ENCODE data around the gene EGLN3. TPM values are rescaled to one million over a fixed set of nuclear protein-coding genes. Genes with fewer than 3 reads are reported as not detected.

Gene EGLN3
- 2.3 TPM for total RNA-seq

DNA sequence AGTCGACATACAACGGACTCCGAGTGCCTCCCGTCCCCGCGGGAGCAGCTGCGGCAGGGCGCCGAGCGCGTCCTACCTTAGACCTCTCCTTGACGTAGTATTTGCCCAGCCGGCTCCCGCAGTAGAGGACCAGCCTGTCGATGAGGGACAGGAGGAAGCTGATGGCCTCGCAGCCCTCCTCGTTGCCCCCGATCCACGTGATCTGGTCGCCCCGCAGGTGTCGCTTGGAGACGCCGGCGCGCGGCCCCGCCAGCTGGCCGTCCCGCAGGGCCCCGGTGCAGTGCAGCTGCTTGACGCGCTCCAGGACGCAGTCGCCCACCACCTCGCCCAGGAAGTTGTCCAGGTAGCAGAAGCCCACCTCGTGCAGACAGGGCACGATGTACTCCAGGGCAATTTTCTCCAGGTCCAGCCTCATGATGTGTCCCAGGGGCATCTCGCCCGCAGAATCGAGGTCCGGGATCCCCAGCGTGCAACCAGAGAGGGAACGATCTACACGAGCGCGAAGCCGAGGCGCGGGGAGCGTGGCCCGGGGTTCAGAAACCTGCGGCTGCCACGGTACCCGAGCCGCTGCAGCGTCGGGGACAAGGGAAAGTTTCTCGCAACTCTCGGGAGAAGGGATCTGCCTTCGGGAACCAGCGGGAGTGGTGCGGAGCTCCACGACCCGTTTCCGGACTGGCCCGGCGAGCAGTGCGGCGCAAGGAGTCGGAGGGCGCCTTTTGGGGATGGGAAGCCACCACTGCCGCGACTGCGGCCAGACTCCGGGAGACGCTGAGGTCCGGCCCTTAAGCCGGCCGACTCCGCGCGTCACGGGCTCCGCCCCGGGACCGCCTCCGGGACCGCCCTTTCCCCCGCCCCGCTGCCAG is at the start of gene EGLN3:
TSS of gene EGLN3 (minus strand) at position 755 of the 863 bp plus-strand sequence. CDS start at position 433, 322 bp downstream.
- H3K4me3 ChIP-seq (ENCODE audit: low read length) = peak within 1 kb of the TSS; percentile 36
- no peaks in the 10 kb centered on the region for H3K9me3 ChIP-seq (ENCODE audit: low read depth, low read length)
- H3K4me1 ChIP-seq (ENCODE audit: insufficient read depth, low read length) = peaks cover 20% of the 10 kb centered on the region
- peaks cover 52% of the 10 kb centered on the region for H3K27me3 ChIP-seq (ENCODE audit: insufficient read depth, low read length)

GRCh38 chr14:34000396-34000795 is 49.5 kb upstream of the EGLN3 start:
- no peaks in the 10 kb centered on the region for H3K4me1 ChIP-seq (ENCODE audit: insufficient read depth, low read length)
- no peaks in the 10 kb centered on the region for H3K27me3 ChIP-seq (ENCODE audit: insufficient read depth, low read length)
- H3K4me3 ChIP-seq (ENCODE audit: low read length) = no peak overlapping the region
- H3K9me3 ChIP-seq (ENCODE audit: low read depth, low read length) = no peaks in the 10 kb centered on the region

DNA sequence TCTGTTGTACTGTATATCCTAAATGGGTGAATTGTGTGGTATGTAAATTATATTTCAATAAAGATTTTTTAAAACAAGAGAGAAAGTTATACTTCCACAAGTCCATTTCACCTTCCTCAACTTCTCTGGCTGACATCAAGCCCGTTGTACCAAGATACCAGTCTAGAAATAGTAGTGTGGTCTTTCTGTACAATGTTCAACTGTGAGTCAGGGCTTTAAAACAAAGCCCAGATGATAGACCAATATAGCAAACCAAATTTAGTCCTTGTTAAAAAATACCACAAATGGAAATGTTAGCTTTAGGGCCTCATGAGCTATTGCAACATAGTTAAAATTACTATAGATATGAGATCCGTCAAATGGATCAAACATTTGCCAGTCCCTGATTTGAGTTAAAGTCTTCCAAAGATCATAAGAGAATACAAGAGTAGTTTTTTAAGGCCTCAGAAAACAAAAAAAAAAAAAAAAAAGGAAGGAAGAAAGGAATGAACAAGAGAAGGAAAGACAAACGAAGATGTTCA is 49.0 kb upstream of the EGLN3 start:
- Histone ChIP-seq H3K27me3 (ENCODE audit: insufficient read depth, low read length) (no peaks in the 10 kb centered on the region), H3K4me1 (ENCODE audit: insufficient read depth, low read length) (no peaks in the 10 kb centered on the region), H3K9me3 (ENCODE audit: low read depth, low read length) (no peaks in the 10 kb centered on the region), H3K4me3 (ENCODE audit: low read length) (no peak overlapping the region)

GRCh38 chr14:33997611-33998010 is 46.7 kb upstream of the EGLN3 start:
- no peaks in the 10 kb centered on the region for H3K4me1 ChIP-seq (ENCODE audit: insufficient read depth, low read length)
- no peaks in the 10 kb centered on the region for H3K9me3 ChIP-seq (ENCODE audit: low read depth, low read length)
- no peaks in the 10 kb centered on the region for H3K27me3 ChIP-seq (ENCODE audit: insufficient read depth, low read length)
- no peak overlapping the region for H3K4me3 ChIP-seq (ENCODE audit: low read length)

GRCh38 chr14:33996462-33996861 is 45.6 kb upstream of the EGLN3 start:
- H3K4me1 ChIP-seq (ENCODE audit: insufficient read depth, low read length) = no peaks in the 10 kb centered on the region
- no peaks in the 10 kb centered on the region for H3K27me3 ChIP-seq (ENCODE audit: insufficient read depth, low read length)
- no peak overlapping the region for H3K4me3 ChIP-seq (ENCODE audit: low read length)
- H3K9me3 ChIP-seq (ENCODE audit: low read depth, low read length) = no peaks in the 10 kb centered on the region

DNA sequence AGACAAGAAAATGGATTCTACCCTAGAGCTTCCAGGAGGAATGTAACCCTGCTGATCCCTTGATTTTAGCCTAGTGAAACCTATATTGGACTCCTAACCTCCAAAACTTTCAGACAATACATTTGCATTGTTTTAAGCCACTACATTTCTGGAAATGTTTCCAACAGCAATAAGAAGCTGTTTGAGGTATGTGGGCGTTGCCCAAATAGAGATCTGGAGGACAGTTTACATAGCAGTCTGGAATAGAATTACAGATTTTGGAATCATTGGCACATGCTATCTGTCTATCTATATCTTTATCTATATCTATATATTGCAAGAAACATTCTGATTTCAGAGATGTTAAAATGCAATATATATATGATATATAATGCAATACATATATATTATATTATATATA is 42.4 kb upstream of the EGLN3 start:
- Histone ChIP-seq H3K4me1 (ENCODE audit: insufficient read depth, low read length) (no peaks in the 10 kb centered on the region), H3K27me3 (ENCODE audit: insufficient read depth, low read length) (no peaks in the 10 kb centered on the region), H3K9me3 (ENCODE audit: low read depth, low read length) (no peaks in the 10 kb centered on the region), H3K4me3 (ENCODE audit: low read length) (no peak overlapping the region)

GRCh38 chr14:33992274-33993007 is 41.6 kb upstream of the EGLN3 start:
- Histone ChIP-seq H3K9me3 (ENCODE audit: low read depth, low read length) (no peaks in the 10 kb centered on the region), H3K4me3 (ENCODE audit: low read length) (no peak overlapping the region), H3K4me1 (ENCODE audit: insufficient read depth, low read length) (no peaks in the 10 kb centered on the region), H3K27me3 (ENCODE audit: insufficient read depth, low read length) (no peaks in the 10 kb centered on the region)

DNA sequence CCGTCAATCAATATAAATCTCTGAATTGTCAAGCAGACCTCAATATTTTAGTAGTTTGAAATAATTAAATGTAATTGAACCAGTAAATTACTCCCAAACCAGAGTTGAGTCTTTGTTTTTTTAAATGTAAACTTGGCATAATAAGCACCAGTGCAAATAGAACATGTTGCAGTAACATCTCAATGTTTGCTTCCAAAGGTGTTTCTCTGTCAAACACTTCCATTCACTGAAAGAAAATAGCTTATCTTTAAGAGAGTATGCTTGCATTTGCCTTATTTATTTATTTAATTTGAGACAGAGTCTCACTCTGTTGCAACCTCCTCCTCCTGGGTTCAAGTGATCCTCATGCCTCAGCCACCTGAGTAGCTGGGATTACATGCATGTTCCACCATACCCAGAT is 39.9 kb upstream of the EGLN3 start:
- H3K27me3 ChIP-seq (ENCODE audit: insufficient read depth, low read length) = no peaks in the 10 kb centered on the region
- H3K4me1 ChIP-seq (ENCODE audit: insufficient read depth, low read length) = no peaks in the 10 kb centered on the region
- no peaks in the 10 kb centered on the region for H3K9me3 ChIP-seq (ENCODE audit: low read depth, low read length)
- no peak overlapping the region for H3K4me3 ChIP-seq (ENCODE audit: low read length)

DNA sequence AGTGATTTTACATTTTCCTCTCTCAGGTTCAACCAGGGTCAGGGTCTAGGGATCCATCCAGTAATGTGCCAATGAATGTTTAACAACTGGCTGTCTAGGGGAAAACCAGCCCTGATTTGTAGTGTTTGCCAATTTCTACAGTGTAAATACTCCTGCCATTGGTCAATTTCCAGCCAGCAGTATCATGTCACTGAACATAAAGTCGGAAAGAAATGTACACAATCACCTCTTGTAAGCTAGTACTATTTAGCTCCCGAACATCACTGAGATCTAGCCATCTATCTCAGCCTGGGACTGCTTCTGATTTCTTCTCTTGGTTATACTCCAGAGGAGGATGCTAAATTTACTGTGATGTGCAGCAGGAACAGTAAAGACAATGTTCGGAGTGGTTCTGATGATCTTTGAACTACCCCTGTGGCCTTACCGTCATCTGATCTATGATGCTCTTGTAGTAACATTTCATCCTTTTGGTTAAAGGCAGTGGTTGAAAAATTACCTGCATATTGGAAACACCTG is 36.7 kb upstream of the EGLN3 start:
- Histone ChIP-seq H3K27me3 (ENCODE audit: insufficient read depth, low read length) (no peaks in the 10 kb centered on the region), H3K4me1 (ENCODE audit: insufficient read depth, low read length) (no peaks in the 10 kb centered on the region)

DNA sequence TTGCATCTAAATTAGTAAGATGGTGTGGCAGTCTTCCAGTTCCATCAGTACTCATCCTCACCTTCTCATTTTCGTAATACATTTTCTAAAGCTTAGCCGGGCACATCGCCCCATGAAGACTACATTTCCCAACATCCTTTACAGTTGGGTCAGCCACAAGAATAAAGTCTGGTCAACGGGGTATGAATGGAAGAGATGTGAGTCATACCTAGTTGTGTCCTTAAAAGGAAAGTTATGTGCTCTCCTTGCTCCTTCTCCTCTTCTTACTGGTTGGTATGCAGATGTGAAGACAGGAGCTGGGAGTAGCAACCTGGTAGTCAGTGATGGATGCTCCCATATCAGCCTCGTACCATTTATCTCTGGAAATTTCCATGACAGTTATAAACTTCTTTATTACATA is 35.9 kb upstream of the EGLN3 start:
- Histone ChIP-seq H3K4me3 (ENCODE audit: low read length) (no peak overlapping the region), H3K4me1 (ENCODE audit: insufficient read depth, low read length) (no peaks in the 10 kb centered on the region), H3K9me3 (ENCODE audit: low read depth, low read length) (no peaks in the 10 kb centered on the region), H3K27me3 (ENCODE audit: insufficient read depth, low read length) (no peaks in the 10 kb centered on the region)

More for the DNA sequence above, 36.7 kb upstream of the EGLN3 start:
- Histone ChIP-seq H3K4me3 (ENCODE audit: low read length) (no peak overlapping the region), H3K9me3 (ENCODE audit: low read depth, low read length) (no peaks in the 10 kb centered on the region)

- Histone ChIP-seq H3K4me3 (ENCODE audit: low read length) (no peak overlapping the region), H3K27me3 (ENCODE audit: insufficient read depth, low read length) (no peaks in the 10 kb centered on the region), H3K9me3 (ENCODE audit: low read depth, low read length) (no peaks in the 10 kb centered on the region), H3K4me1 (ENCODE audit: insufficient read depth, low read length) (no peaks in the 10 kb centered on the region)
Measured at GRCh38 chr14:33985242-33985641, 34.4 kb upstream of the EGLN3 start.

- H3K4me1 ChIP-seq (ENCODE audit: insufficient read depth, low read length) = no peaks in the 10 kb centered on the region
- H3K9me3 ChIP-seq (ENCODE audit: low read depth, low read length) = no peaks in the 10 kb centered on the region
- H3K27me3 ChIP-seq (ENCODE audit: insufficient read depth, low read length) = no peaks in the 10 kb centered on the region
- no peak overlapping the region for H3K4me3 ChIP-seq (ENCODE audit: low read length)
Measured at GRCh38 chr14:33979613-33980276, 28.9 kb upstream of the EGLN3 start.

DNA sequence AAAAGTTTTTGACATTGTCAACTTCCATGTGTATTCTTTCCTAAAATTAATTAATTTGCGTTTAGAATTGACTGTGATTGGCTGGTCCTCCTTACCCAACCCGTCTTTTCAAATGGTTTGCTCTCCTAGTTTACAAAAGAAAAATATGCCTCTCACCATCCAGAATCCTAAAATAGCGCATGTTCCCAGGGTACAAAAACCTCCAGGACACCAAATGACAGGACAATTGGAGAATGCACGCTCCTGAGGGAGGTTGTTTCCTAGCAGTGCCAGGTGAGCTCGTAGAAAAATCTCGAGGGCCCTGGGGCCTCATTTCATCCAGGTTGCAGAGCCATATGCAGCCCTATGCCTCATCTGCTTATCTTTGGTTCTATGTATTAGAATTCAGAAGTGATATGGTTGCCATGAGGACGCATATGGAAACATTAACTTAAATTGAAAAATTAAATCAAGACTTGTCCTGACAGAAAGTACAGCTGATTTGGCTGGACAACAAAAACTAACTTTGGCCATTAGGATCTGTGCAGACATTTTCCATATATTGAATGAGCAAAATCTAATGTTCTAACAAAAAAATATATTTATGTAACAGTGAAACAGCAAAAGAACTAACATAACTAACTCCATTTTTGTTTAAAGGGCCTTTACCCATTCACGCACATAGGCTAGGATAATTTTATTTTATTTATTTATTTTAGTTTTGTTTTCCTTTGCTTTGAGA is 28.2 kb upstream of the EGLN3 start:
- Histone ChIP-seq H3K4me3 (ENCODE audit: low read length) (no peak overlapping the region), H3K9me3 (ENCODE audit: low read depth, low read length) (no peaks in the 10 kb centered on the region), H3K4me1 (ENCODE audit: insufficient read depth, low read length) (no peaks in the 10 kb centered on the region), H3K27me3 (ENCODE audit: insufficient read depth, low read length) (no peaks in the 10 kb centered on the region)

DNA sequence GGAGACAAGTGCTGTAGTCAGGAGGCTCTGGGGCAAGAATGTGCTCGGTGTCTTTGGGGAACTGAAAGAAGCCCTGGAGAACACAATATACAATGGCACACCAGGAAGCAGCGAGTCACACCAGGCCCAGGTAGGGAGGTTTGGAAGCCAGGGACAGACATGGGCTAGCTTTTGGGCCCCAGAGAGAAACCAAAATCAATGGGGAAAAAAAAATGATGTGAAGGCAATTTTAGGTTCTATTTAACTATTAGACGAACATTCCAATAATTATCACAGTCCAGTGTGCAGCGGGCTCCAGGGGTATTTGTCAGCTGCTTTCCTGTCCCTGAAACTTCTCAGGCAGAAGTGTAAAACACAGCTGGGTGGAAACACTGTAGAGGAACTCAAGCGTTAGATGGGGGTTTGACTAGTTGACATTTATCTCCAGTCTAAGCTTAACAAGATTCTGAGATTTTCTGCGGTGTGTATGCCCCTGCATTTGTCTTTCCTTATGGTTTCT is 21.8 kb upstream of the EGLN3 start:
- Histone ChIP-seq H3K27me3 (ENCODE audit: insufficient read depth, low read length) (no peaks in the 10 kb centered on the region), H3K4me3 (ENCODE audit: low read length) (no peak overlapping the region), H3K4me1 (ENCODE audit: insufficient read depth, low read length) (no peaks in the 10 kb centered on the region), H3K9me3 (ENCODE audit: low read depth, low read length) (no peaks in the 10 kb centered on the region)

Data from mononuclear cell (primary cell).